Ishikawa (cell line): Measurements from ENCODE around the gene GALK2.

Source experiments
- CEBPB ChIP-seq: IDR thresholded peaks from 2 replicates; pipeline ENCODE4 v1.6.1; 2012
- CREB1 ChIP-seq: IDR thresholded peaks from 2 replicates; pipeline ENCODE4 v1.6.1; 2012; ENCODE audit warnings: low read depth
- EGR1 ChIP-seq: IDR thresholded peaks from 2 replicates; pipeline ENCODE4 v1.6.1; 2012
- EP300 ChIP-seq: IDR thresholded peaks from 2 replicates; pipeline ENCODE4 v1.6.1; 2012; ENCODE audit warnings: borderline replicate concordance
- FOXM1 ChIP-seq: IDR thresholded peaks from 2 replicates; pipeline ENCODE4 v1.6.1; 2012; ENCODE audit warnings: low read depth, borderline replicate concordance
- RAD21 ChIP-seq: IDR thresholded peaks from 2 replicates; pipeline ENCODE4 v1.6.1; 2012; ENCODE audit warnings: low read depth
- TAF1 ChIP-seq: IDR thresholded peaks from 2 replicates; pipeline ENCODE4 v1.6.1; 2012; ENCODE audit warnings: low read depth, mild to moderate bottlenecking
- TCF12 ChIP-seq: IDR thresholded peaks from 2 replicates; pipeline ENCODE4 v1.6.1; 2012; ENCODE audit warnings: low read depth
- TEAD4 ChIP-seq: IDR thresholded peaks from 2 replicates; pipeline ENCODE4 v1.6.1; 2012
- USF1 ChIP-seq: IDR thresholded peaks from 2 replicates; pipeline ENCODE4 v1.6.1; 2012
- YY1 ChIP-seq: IDR thresholded peaks from 2 replicates; pipeline ENCODE4 v1.6.1; 2012; ENCODE audit warnings: low read depth
- TF ChIP-seq, protein P1 (sequence below): IDR thresholded peaks from 2 replicates; pipeline ENCODE4 v1.6.1; 2012
- TF ChIP-seq, protein P2 (sequence below): IDR thresholded peaks from 2 replicates; pipeline ENCODE4 v1.6.1; 2012; ENCODE audit warnings: low read depth, mild to moderate bottlenecking

GRCh38 chr15:49227602-49228001 lies 57.6 kb downstream of the GALK2 start:
- TF ChIP-seq, protein P1, sequence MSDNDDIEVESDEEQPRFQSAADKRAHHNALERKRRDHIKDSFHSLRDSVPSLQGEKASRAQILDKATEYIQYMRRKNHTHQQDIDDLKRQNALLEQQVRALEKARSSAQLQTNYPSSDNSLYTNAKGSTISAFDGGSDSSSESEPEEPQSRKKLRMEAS = no peak
- TF ChIP-seq, protein P2, sequence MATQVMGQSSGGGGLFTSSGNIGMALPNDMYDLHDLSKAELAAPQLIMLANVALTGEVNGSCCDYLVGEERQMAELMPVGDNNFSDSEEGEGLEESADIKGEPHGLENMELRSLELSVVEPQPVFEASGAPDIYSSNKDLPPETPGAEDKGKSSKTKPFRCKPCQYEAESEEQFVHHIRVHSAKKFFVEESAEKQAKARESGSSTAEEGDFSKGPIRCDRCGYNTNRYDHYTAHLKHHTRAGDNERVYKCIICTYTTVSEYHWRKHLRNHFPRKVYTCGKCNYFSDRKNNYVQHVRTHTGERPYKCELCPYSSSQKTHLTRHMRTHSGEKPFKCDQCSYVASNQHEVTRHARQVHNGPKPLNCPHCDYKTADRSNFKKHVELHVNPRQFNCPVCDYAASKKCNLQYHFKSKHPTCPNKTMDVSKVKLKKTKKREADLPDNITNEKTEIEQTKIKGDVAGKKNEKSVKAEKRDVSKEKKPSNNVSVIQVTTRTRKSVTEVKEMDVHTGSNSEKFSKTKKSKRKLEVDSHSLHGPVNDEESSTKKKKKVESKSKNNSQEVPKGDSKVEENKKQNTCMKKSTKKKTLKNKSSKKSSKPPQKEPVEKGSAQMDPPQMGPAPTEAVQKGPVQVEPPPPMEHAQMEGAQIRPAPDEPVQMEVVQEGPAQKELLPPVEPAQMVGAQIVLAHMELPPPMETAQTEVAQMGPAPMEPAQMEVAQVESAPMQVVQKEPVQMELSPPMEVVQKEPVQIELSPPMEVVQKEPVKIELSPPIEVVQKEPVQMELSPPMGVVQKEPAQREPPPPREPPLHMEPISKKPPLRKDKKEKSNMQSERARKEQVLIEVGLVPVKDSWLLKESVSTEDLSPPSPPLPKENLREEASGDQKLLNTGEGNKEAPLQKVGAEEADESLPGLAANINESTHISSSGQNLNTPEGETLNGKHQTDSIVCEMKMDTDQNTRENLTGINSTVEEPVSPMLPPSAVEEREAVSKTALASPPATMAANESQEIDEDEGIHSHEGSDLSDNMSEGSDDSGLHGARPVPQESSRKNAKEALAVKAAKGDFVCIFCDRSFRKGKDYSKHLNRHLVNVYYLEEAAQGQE = no peak
- TF ChIP-seq EGR1 = no peak
- no peak for TF ChIP-seq TAF1
- TF ChIP-seq YY1 = no peak
- TF ChIP-seq RAD21 = no peak
- no peak for TF ChIP-seq EP300
- TF ChIP-seq CEBPB = no peak
- no peak for TF ChIP-seq TEAD4
- TF ChIP-seq USF1 = no peak
- TF ChIP-seq CREB1 = no peak
- TF ChIP-seq TCF12 = no peak
- TF ChIP-seq FOXM1 = no peak
